Measurements from ENCODE around the gene DPYD.

Gene DPYD

GRCh38 chr1:97540346-97540888 lies 380.4 kb downstream of the DPYD start:
- DNase-seq (ENCODE audit: low spot score): no peak

GRCh38 chr1:97538113-97538512 lies 382.7 kb downstream of the DPYD start:
- DNase-seq (ENCODE audit: low spot score): no peak

DNA sequence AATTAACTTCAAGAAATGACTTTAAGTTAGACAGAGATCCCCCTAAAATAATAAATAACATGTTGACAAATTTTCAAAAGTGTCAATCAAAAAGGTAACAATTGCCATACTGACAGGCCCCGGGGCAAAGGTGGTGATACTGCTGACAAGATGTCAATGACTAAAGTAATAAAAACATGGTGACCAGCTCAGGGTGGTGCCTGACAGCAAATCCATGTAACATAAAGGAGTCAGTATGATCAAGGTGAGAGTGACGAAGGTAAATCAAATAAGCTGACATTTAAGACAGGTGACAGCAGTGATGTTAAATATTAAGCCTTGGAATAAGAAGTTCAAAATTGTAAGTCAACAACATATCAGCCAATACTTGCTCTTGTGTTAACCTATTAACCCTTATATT lies 387.5 kb downstream of the DPYD start:
- DNase-seq (ENCODE audit: low spot score): no peak

DNA sequence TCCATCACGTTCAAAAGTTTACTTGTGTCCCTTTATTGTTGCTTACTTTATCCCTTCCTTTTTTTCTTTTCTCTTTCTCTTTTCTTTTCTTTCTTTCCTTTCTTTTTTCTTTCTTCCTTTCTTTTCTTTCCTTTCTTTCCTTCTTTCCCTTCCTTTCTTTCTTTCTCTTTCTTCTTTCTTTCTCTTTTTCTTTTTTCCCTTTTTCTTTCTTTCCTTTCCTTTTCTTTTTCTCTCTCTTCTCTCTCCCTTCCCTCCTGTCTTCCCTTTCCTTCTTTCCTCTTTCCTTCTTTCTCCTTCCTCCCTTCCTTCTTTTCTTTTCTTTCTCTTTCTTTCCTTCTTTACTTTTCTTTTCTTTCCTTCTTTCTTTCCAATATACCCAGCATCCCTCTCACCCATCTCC lies 391.2 kb downstream of the DPYD start:
- no peak for DNase-seq (ENCODE audit: low spot score)

- no peak for DNase-seq (ENCODE audit: low spot score)
These were observed 396.6 kb downstream of the DPYD start for GRCh38 chr1:97524211-97524610.

- DNase-seq (ENCODE audit: low spot score): no peak
These were observed 404.2 kb downstream of the DPYD start for GRCh38 chr1:97516588-97516987.

DNA sequence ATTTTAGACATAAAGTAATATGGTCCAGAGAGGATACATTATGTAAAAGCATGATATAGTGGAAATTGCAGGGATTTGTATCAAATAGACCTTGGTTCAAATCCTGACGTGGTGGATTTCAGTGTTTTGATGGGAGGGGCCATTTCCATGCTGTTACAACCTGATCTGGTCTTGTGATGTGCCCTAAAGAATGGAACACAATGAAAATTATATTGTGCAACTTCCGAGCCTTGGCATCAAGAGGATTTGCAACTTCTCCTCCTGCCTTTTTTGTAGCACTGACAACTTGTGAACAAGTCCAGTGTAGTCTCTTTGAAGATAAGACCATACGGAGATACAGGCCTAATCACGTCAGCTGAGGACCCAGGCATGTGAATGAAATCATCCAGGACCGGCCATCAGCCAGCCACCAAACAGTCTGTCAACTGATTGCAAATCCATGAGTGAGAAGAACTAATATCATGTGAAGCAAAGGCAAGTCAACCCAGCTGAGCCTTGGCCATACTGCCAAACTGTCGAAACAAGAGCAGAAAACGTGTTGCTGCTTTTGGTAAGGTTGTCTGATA lies 412.1 kb downstream of the DPYD start:
- DNase-seq (ENCODE audit: low spot score): no peak

- no peak for DNase-seq (ENCODE audit: low spot score)
These were observed 413.0 kb downstream of the DPYD start for GRCh38 chr1:97507863-97508262.

- DNase-seq (ENCODE audit: low spot score): no peak
These were observed 414.5 kb downstream of the DPYD start for GRCh38 chr1:97506368-97506767.

GRCh38 chr1:97505816-97506215 lies 415.0 kb downstream of the DPYD start:
- no peak for DNase-seq (ENCODE audit: low spot score)

DNA sequence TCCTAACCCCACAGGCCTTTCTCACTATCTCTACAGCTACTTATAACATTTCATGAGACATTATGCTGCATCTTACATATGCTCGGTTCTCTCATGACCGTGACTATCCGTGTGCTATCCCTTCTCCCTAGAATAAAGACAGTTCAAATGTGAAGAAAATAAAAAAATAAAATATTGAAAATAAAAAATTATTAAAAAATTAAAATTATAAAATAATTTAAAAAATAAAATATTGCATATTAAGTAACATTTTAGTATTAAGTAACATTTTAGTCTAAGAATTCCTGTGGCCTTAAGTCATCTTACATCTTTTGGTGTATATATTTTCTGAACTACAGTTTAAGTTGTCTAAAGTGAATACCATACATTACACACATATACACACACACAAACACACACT lies 415.5 kb downstream of the DPYD start:
- no peak for DNase-seq (ENCODE audit: low spot score)

DNA sequence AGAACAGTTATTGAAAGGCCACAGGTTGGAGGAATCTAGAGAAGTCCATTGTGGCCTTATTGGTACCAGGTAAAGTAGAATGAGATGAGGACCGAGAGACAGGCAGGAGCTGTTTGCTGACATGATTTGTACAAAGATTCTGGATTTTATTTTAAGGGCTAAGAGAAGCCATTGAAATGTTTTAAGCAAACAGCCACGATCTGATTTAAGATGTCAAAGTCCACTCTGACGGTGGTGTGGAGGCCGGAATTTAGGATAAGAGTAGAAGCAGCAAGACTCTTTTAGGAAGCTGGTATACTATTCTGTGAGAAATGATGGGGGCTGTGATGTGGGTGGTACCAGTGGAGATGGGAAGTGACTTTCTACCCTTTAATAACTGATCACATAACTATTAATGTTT lies 418.5 kb downstream of the DPYD start:
- no peak for DNase-seq (ENCODE audit: low spot score)

DNA sequence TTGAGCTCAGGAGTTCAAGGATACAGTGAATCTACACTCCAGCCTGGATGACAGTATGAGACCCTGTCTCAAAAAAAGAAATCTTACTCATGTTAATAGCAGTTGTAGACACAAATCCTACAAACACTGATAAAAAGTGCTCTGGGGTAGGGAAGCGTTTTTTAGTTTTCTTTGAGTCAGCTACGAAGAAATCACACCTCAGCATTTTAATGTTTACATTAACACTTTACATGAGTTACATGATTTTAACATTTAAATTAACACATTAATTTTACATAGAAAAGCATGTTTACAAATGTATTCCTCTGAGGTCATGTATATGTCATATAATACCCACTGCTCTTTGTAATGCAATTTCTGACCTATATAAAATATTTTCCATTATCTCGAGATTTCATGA lies 419.2 kb downstream of the DPYD start:
- no peak for DNase-seq (ENCODE audit: low spot score)

- DNase-seq (ENCODE audit: low spot score): no peak
These were observed 420.1 kb downstream of the DPYD start for GRCh38 chr1:97500760-97501159.

GRCh38 chr1:97499667-97500066 lies 421.2 kb downstream of the DPYD start:
- no peak for DNase-seq (ENCODE audit: low spot score)

- DNase-seq (ENCODE audit: low spot score): no peak
These were observed 431.0 kb downstream of the DPYD start for GRCh38 chr1:97489834-97490233.

DNA sequence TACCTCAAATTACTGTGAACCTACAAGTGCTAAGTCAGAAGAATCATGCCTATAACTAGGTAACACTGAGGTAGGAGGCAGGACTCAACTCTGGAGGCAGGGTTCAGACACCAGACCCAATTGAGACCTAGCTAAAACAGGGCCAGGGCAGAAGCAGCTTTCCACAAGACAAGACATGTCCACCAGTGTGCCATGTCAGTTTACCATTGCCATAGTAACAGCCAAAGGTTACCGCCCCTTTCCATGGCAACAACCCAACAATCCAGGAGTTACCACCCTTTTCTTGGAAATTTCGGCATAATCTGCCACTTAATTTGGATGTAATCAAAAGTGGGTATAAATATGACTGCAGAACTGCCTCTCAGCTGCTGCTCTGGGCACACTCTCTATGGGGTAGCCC lies 432.3 kb downstream of the DPYD start:
- DNase-seq (ENCODE audit: low spot score): no peak

DNA sequence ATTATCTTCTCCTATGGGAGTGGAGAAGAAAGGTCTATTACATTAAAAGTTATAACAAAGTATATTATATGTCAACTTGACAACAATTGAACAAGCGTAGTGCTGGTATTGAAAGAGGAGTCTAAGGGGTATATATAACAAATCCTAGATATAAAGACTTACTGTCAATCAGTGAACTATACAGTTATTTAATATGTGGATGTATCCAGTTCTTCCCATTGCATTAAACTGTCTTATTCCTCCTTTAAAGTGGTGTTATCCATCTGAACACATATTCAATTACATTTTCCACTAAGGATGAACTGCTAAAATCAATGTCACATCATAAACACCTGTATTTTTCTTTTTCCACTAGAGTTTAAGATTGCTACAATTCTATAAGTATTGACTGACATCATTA lies 438.8 kb downstream of the DPYD start:
- DNase-seq (ENCODE audit: low spot score): no peak

DNA sequence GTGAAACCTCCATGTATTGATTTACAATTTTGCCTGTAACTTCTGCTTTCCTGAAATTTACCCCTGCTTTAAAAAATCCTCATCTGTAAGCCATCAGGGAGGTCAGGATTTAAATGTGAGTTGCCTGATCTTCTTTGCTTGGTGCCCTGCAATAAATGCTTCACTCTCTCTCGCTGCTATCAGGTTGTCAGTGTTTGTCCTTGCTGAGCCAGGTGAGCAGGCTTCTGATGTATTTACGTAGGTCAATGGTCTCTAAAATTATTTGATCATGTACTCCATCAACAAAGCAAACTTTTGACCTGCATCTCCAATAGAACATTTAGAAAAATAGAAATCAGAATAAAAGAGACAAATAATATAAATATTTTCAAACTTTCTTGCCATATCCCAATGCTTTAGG lies 453.4 kb downstream of the DPYD start:
- no peak for DNase-seq (ENCODE audit: low spot score)

GRCh38 chr1:97464305-97464704 lies 456.5 kb downstream of the DPYD start:
- DNase-seq (ENCODE audit: low spot score): no peak

DNA sequence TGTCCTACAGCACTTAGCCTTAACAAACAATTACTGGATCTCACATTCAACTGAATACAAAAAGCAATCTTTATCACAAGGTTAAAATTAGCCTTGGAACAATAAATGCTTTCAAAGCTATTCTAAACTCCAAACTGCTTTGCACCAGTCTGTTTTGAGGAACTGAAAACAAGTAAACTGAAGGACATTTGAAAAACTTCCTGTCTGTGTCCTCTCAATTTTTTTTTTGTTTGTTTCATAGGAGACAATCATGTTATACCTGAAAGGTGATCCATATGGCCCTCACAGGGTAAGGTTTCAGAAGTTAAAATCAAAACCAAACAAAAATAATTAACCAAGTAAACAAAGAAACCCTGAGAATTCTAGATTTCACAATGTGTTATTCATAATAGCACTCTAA lies 459.1 kb downstream of the DPYD start:
- no peak for DNase-seq (ENCODE audit: low spot score)

DNA sequence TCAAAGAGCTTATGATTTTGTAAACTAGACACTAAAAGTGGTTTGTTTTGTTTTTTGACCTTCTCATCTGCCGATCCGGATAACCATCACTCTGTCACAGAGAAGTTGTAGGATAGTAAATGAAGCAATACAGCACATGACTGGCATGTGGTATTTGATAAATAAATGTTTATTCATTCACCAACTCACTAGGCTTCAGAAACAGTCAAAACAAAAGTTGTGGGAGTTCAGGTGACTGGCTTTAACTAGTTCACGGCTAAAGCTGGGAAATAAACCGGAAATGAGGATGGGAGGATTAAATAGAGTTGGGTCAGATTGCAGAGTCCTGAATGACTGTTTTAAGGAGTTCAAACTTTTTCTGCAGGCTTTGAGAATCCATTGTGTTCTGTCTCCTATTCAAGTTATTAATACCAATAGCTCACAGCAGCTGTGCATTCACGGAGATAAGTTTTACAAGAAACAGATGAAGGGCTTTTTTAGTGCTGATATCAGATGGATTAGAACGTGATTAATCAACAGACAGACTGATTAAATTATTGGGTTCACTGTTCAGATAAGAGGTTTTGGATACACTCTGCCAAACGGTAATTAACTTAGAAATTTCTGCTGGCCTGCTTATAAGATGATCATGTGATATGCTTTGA lies 463.3 kb downstream of the DPYD start:
- DNase-seq (ENCODE audit: low spot score): peak; percentile 90

DNA sequence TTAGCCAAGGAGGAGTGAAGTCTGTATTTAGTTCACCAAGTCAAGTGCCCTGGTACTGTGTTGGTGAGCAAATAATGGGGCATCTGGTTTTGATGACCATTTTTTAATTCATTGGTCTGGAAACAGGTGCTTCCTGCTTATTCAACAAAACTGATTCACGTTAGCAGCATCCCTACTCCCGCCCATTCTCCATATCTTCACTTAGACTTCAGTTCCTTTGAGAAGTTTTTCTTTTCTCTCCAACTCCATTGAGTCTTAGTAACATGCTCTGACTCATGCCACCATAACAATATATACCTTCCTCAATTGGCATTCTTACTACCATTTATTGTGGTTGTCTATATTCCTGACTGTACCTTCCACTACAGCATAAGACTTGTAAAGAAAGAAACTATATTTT lies 468.9 kb downstream of the DPYD start:
- DNase-seq (ENCODE audit: low spot score): no peak
